H9 (cell line): ENCODE results near the gene PLCB1. TPM values are rescaled to one million over a fixed set of nuclear protein-coding genes. Genes with fewer than 3 reads are reported as not detected.

Experiments used
- DNase-seq: peaks from one replicate; pipeline ENCODE4 v3.0.0-alpha.2; 2017
- H2AFZ ChIP-seq: one replicate; pipeline ENCODE4 v1.6.1; 2013; ENCODE audit warnings: mild to moderate bottlenecking, low read length, control low read depth, moderate library complexity
- H2AK5ac ChIP-seq: 2 replicates; pipeline ENCODE4 v1.6.1; 2013; ENCODE audit warnings: low read length, control low read depth, mixed read lengths; ENCODE audit not compliant: insufficient read length
- H2BK120ac ChIP-seq: one replicate; pipeline ENCODE4 v1.6.1; 2013; ENCODE audit warnings: low read depth, mild to moderate bottlenecking, low read length, control low read depth, inconsistent platforms; ENCODE audit not compliant: poor library complexity, severe bottlenecking
- H2BK12ac ChIP-seq: 2 replicates; pipeline ENCODE4 v1.6.1; 2013; ENCODE audit warnings: low read length, control low read depth, mixed read lengths, low read depth; ENCODE audit not compliant: insufficient read length
- H2BK15ac ChIP-seq: 2 replicates; pipeline ENCODE4 v1.6.1; 2013; ENCODE audit warnings: low read depth, low read length, control low read depth
- H2BK20ac ChIP-seq: one replicate; pipeline ENCODE4 v1.6.1; 2013; ENCODE audit warnings: low read depth, mild to moderate bottlenecking, low read length, control low read depth, inconsistent platforms; ENCODE audit not compliant: poor library complexity, severe bottlenecking
- H2BK5ac ChIP-seq: 2 replicates; pipeline ENCODE4 v1.6.1; 2013; ENCODE audit warnings: low read length, control low read depth, mixed read lengths; ENCODE audit not compliant: insufficient read length
- H3K14ac ChIP-seq: 2 replicates; pipeline ENCODE4 v1.6.1; 2013; ENCODE audit warnings: low read length, control low read depth; ENCODE audit not compliant: insufficient read depth
- H3K18ac ChIP-seq: 2 replicates; pipeline ENCODE4 v1.6.1; 2013; ENCODE audit warnings: low read depth, mild to moderate bottlenecking, mixed read lengths, low read length, control low read depth; ENCODE audit not compliant: insufficient read length
- H3K23ac ChIP-seq: 2 replicates; pipeline ENCODE4 v1.6.1; 2013; ENCODE audit warnings: low read length, control low read depth, mixed read lengths, low read depth; ENCODE audit not compliant: insufficient read length
- H3K23me2 ChIP-seq: 2 replicates; pipeline ENCODE4 v1.6.1; 2013; ENCODE audit warnings: low read depth, mild to moderate bottlenecking, mixed read lengths, low read length, control low read depth; ENCODE audit not compliant: insufficient read length, poor library complexity, severe bottlenecking
- H3K27ac ChIP-seq: 2 replicates; pipeline ENCODE4 v1.5.1; 2013; ENCODE audit warnings: low read length, control low read depth, mixed read lengths, low read depth; ENCODE audit not compliant: insufficient read length
- H3K27me3 ChIP-seq: 2 replicates; pipeline ENCODE4 v1.6.1; 2013; ENCODE audit warnings: low read length, control low read depth, inconsistent platforms; ENCODE audit not compliant: insufficient read depth
- H3K4ac ChIP-seq: 2 replicates; pipeline ENCODE4 v1.6.1; 2013; ENCODE audit warnings: low read depth, mild to moderate bottlenecking, control low read depth, inconsistent platforms, low read length, moderate library complexity
- H3K4me1 ChIP-seq: 2 replicates; pipeline ENCODE4 v1.6.1; 2013; ENCODE audit warnings: low read length, control low read depth, inconsistent platforms; ENCODE audit not compliant: insufficient read depth
- H3K4me2 ChIP-seq: 2 replicates; pipeline ENCODE4 v1.6.1; 2013; ENCODE audit warnings: low read length, control low read depth, mixed read lengths; ENCODE audit not compliant: insufficient read length, insufficient read depth
- H3K56ac ChIP-seq: 2 replicates; pipeline ENCODE4 v1.6.1; 2013; ENCODE audit warnings: low read depth, mild to moderate bottlenecking, mixed read lengths, low read length, control low read depth; ENCODE audit not compliant: insufficient read length
- H3K79me1 ChIP-seq: 2 replicates; pipeline ENCODE4 v1.6.1; 2013; ENCODE audit warnings: low read depth, mild to moderate bottlenecking, moderate library complexity, low read length, control low read depth, inconsistent platforms; ENCODE audit not compliant: insufficient read depth, poor library complexity, severe bottlenecking
- H3K79me2 ChIP-seq: 2 replicates; pipeline ENCODE4 v1.6.1; 2013; ENCODE audit warnings: low read length, control low read depth, inconsistent platforms; ENCODE audit not compliant: insufficient read depth
- H3K9ac ChIP-seq: 2 replicates; pipeline ENCODE4 v1.6.1; 2013; ENCODE audit warnings: low read length, control low read depth, mixed read lengths; ENCODE audit not compliant: insufficient read length; ENCODE audit errors: extremely low read depth
- H3K9me3 ChIP-seq: one replicate; pipeline ENCODE4 v1.6.1; 2013; ENCODE audit warnings: low read depth, low read length, inconsistent platforms; ENCODE audit not compliant: control insufficient read depth
- H3T11ph ChIP-seq: one replicate; pipeline ENCODE4 v1.6.1; 2013; ENCODE audit warnings: mild to moderate bottlenecking, low read length, control low read depth, inconsistent platforms
- H4K20me1 ChIP-seq: one replicate; pipeline ENCODE4 v1.6.1; 2013; ENCODE audit not compliant: control insufficient read depth, insufficient read length, insufficient read depth
- H4K5ac ChIP-seq: 2 replicates; pipeline ENCODE4 v1.6.1; 2013; ENCODE audit warnings: low read depth, mild to moderate bottlenecking, mixed read lengths, low read length, control low read depth; ENCODE audit not compliant: insufficient read length
- H4K8ac ChIP-seq: replicated peaks from 2 replicates; pipeline ENCODE4 v1.6.1; 2013; ENCODE audit warnings: low read length, control low read depth, mixed read lengths, low read depth; ENCODE audit not compliant: insufficient read length
- H4K91ac ChIP-seq: 2 replicates; pipeline ENCODE4 v1.6.1; 2013; ENCODE audit warnings: low read depth, mild to moderate bottlenecking, moderate library complexity, mixed read lengths, low read length, control low read depth; ENCODE audit not compliant: insufficient read length
- H3K27ac Mint-ChIP-seq, 3 experiments: 2 replicates in 2 of 3; 3 replicates in 1 of 3; pipeline ENCODE4 v1.8.0; 2020 to 2021; ENCODE audit warnings: mixed read lengths in 3 of 3, mild to moderate bottlenecking in 1 of 3, moderate library complexity in 1 of 3
- H3K27me3 Mint-ChIP-seq: 2 replicates; pipeline ENCODE4 v1.8.0; 2021; ENCODE audit warnings: low read depth, mild to moderate bottlenecking, moderate library complexity, mixed read lengths
- H3K36me3 Mint-ChIP-seq, 3 experiments: 2 replicates in 2 of 3; 3 replicates in 1 of 3; pipeline ENCODE4 v1.8.0; 2020 to 2021; ENCODE audit warnings: low read depth in 3 of 3, mixed read lengths in 3 of 3; ENCODE audit not compliant: insufficient read depth in 1 of 3
- H3K4me1 Mint-ChIP-seq, 2 experiments: 2 replicates each; pipeline ENCODE4 v1.8.0; 2020; ENCODE audit warnings: mixed read lengths in 2 of 2
- H3K4me3 Mint-ChIP-seq, 2 experiments: 2 replicates in 1 of 2; 3 replicates in 1 of 2; pipeline ENCODE4 v1.8.0; 2020 to 2021; ENCODE audit warnings: mild to moderate bottlenecking in 2 of 2, mixed read lengths in 2 of 2, moderate library complexity in 1 of 2
- H3K9me3 Mint-ChIP-seq, 2 experiments: 2 replicates in 1 of 2; 3 replicates in 1 of 2; pipeline ENCODE4 v1.8.0; 2020; ENCODE audit warnings: mild to moderate bottlenecking in 2 of 2, mixed read lengths in 2 of 2, moderate library complexity in 1 of 2
- WGBS: extraction: QIAGEN DNeasy Blood & Tissue Kit; methylation state at CpG from one replicate; pipeline ENCODE4 v1.1.7; 2013; ENCODE audit warnings: missing lambda C conversion rate, low lambda C conversion rate, mixed read lengths; ENCODE audit not compliant: insufficient read length; ENCODE audit errors: extremely low coverage; 5-methylcytosine and 5-hydroxymethylcytosine counted together
- total RNA-seq: library from RNA; stranded (reverse); gene quantifications from 2 replicates; pipeline ENCODE4 v1.2.1, GENCODE V29; 2021
- TF ChIP-seq, protein P1 (sequence below): fragments of 200-600 bp; sonication (generic); conservative IDR thresholded peaks from 3 replicates; pipeline ENCODE4 v1.8.0; 2021; ENCODE audit warnings: antibody characterized with exemption, mild to moderate bottlenecking

Gene PLCB1
- total RNA-seq, 1 experiment from 2014 or later, result 11.5 TPM

DNA sequence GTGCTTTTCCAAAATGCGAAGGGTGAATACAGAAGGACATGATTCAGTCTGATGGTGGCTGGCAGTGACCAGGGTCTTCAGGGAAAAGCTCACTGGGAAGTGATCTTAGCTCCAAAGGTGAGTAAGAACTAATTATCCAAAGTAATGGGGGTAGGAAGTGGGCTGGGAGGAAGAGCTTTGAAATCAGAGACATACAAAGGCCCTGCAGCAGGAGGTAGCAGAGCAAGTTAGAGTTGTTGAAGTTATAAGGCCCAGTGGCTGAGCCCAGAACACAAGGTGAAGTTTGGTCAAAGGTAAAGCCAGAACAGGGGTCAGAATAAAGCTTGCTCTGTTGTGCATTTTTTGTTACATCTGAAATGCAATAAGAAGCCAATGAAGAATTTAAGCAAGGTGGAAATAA is 81.2 kb downstream of the PLCB1 start:
- no CpG with 5 or more reads among the region's 1 CpG for WGBS
- H3K79me2 ChIP-seq, result no peaks in the 10 kb centered on the region
- Mint-ChIP-seq H3K9me3 (no peaks in the 10 kb centered on the region), H3K4me3 (no peak overlapping the region), H3K27ac (no peak overlapping the region), H3K4me1 (peaks cover 37 to 40% of the 10 kb centered on the region in 2 experiments), H3K27me3 (no peaks in the 10 kb centered on the region; the same call in 1 of the 2 replicates), H3K36me3 (no peaks in the 10 kb centered on the region)
- no peak overlapping the region for H4K8ac ChIP-seq
- no peaks in the 10 kb centered on the region for H3K9me3 ChIP-seq
- H3K4me2 ChIP-seq, result no peak overlapping the region
- DNase-seq, result no peak
- H3T11ph ChIP-seq, result no peak overlapping the region
- H4K20me1 ChIP-seq, result no peaks in the 10 kb centered on the region
- no peak overlapping the region for H3K56ac ChIP-seq
- H3K14ac ChIP-seq, result no peak overlapping the region
- H3K4me1 ChIP-seq, result no peaks in the 10 kb centered on the region; the same call in 1 of the 2 replicates
- no peak overlapping the region for H2BK5ac ChIP-seq
- TF ChIP-seq, protein P1, sequence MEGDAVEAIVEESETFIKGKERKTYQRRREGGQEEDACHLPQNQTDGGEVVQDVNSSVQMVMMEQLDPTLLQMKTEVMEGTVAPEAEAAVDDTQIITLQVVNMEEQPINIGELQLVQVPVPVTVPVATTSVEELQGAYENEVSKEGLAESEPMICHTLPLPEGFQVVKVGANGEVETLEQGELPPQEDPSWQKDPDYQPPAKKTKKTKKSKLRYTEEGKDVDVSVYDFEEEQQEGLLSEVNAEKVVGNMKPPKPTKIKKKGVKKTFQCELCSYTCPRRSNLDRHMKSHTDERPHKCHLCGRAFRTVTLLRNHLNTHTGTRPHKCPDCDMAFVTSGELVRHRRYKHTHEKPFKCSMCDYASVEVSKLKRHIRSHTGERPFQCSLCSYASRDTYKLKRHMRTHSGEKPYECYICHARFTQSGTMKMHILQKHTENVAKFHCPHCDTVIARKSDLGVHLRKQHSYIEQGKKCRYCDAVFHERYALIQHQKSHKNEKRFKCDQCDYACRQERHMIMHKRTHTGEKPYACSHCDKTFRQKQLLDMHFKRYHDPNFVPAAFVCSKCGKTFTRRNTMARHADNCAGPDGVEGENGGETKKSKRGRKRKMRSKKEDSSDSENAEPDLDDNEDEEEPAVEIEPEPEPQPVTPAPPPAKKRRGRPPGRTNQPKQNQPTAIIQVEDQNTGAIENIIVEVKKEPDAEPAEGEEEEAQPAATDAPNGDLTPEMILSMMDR, result no peak
- no peak overlapping the region for H3K23ac ChIP-seq
- no peak overlapping the region for H2AK5ac ChIP-seq
- no peaks in the 10 kb centered on the region for H3K23me2 ChIP-seq
- H3K18ac ChIP-seq, result no peak overlapping the region
- H2BK120ac ChIP-seq, result no peak overlapping the region
- no peak overlapping the region for H3K4ac ChIP-seq
- no peak overlapping the region for H3K9ac ChIP-seq
- no peak overlapping the region for H4K5ac ChIP-seq
- H4K91ac ChIP-seq, result no peak overlapping the region
- no peak overlapping the region for H2BK15ac ChIP-seq
- no peak overlapping the region for H3K27ac ChIP-seq
- no peaks in the 10 kb centered on the region for H3K27me3 ChIP-seq
- H3K79me1 ChIP-seq, result no peaks in the 10 kb centered on the region
- no peak overlapping the region for H2BK12ac ChIP-seq
- H2BK20ac ChIP-seq, result no peak overlapping the region
- no peak overlapping the region for H2AFZ ChIP-seq
